ENCODE measurements around the gene BCAS4.

BCAS4 gene

DNA sequence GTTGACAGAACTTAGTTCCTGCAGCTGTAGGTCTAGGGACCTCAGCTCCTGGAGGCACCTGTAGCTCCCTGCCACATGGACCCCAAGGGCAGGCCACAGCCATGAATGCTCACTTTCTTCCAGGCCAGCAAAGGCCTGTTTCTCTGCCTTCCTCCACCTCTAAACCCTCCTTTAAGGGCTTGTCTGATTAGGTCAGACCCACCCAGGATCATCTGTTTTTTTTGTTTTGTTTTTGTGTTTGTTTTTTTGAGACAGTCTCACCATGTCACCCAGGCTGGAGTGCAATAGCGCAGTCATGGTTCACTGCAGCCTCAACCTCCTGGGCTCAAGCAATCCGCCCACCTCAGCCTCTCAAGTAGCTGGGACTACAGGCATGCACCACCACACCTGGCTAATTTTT is 11.5 kb upstream of the BCAS4 start:
- TF ChIP-seq EZH2 (IDR thresholded peaks at IDR 0.05; ENCODE audit: borderline replicate concordance, low read length), result no peak
- no peak for TF ChIP-seq CTCF (IDR thresholded peaks at IDR 0.05; ENCODE audit: low read length)
- Histone ChIP-seq H3K27me3 (ENCODE audit: insufficient read depth, low read length) (no peaks in the 10 kb centered on the region), H3K4me3 (ENCODE audit: low read depth, low read length, poor library complexity, severe bottlenecking) (no peak overlapping the region), H3K27ac (ENCODE audit: low read depth, low read length, poor library complexity, severe bottlenecking) (no peak overlapping the region), H3F3A (ENCODE audit: insufficient read depth, low read length) (no peaks in the 10 kb centered on the region), H3K9me2 (ENCODE audit: low read depth, low read length) (no peaks in the 10 kb centered on the region), H3K79me2 (ENCODE audit: insufficient read depth, low read length) (no peaks in the 10 kb centered on the region), H3K36me3 (ENCODE audit: insufficient read depth, low read length) (no peaks in the 10 kb centered on the region), H3K4me2 (ENCODE audit: low read length) (no peak overlapping the region), H2AFZ (ENCODE audit: low read length) (no peak overlapping the region), H4K20me1 (ENCODE audit: insufficient read depth, low read length) (no peaks in the 10 kb centered on the region), H3K9ac (ENCODE audit: low read length) (no peak overlapping the region), H3K4me1 (ENCODE audit: insufficient read depth, low read length, severe bottlenecking) (peaks cover 4% of the 10 kb centered on the region), H3K9me3 (ENCODE audit: low read length) (no peaks in the 10 kb centered on the region)

- H3K4me1 ChIP-seq (ENCODE audit: insufficient read depth, low read length, severe bottlenecking), result peaks cover 4% of the 10 kb centered on the region
- H3K4me3 ChIP-seq (ENCODE audit: low read depth, low read length, poor library complexity, severe bottlenecking), result no peak overlapping the region
- no peak overlapping the region for H3K27ac ChIP-seq (ENCODE audit: low read depth, low read length, poor library complexity, severe bottlenecking)
- H3K9me2 ChIP-seq (ENCODE audit: low read depth, low read length), result no peaks in the 10 kb centered on the region
- no peak for TF ChIP-seq CTCF (IDR thresholded peaks at IDR 0.05; ENCODE audit: low read length)
- TF ChIP-seq EZH2 (IDR thresholded peaks at IDR 0.05; ENCODE audit: borderline replicate concordance, low read length), result no peak
- no peak overlapping the region for H3K9ac ChIP-seq (ENCODE audit: low read length)
- no peaks in the 10 kb centered on the region for H3K27me3 ChIP-seq (ENCODE audit: insufficient read depth, low read length)
- H4K20me1 ChIP-seq (ENCODE audit: insufficient read depth, low read length), result no peaks in the 10 kb centered on the region
- no peaks in the 10 kb centered on the region for H3K79me2 ChIP-seq (ENCODE audit: insufficient read depth, low read length)
- no peaks in the 10 kb centered on the region for H3F3A ChIP-seq (ENCODE audit: insufficient read depth, low read length)
- no peak overlapping the region for H3K4me2 ChIP-seq (ENCODE audit: low read length)
- H3K9me3 ChIP-seq (ENCODE audit: low read length), result no peaks in the 10 kb centered on the region
- no peak overlapping the region for H2AFZ ChIP-seq (ENCODE audit: low read length)
- no peaks in the 10 kb centered on the region for H3K36me3 ChIP-seq (ENCODE audit: insufficient read depth, low read length)
Measured at GRCh38 chr20:50783903-50784302, 11.0 kb upstream of the BCAS4 start.

- Histone ChIP-seq H4K20me1 (ENCODE audit: insufficient read depth, low read length) (no peaks in the 10 kb centered on the region), H3K27me3 (ENCODE audit: insufficient read depth, low read length) (no peaks in the 10 kb centered on the region), H3K9ac (ENCODE audit: low read length) (no peak overlapping the region), H3K9me3 (ENCODE audit: low read length) (no peaks in the 10 kb centered on the region), H3K4me3 (ENCODE audit: low read depth, low read length, poor library complexity, severe bottlenecking) (no peak overlapping the region), H3K27ac (ENCODE audit: low read depth, low read length, poor library complexity, severe bottlenecking) (no peak overlapping the region), H3K4me1 (ENCODE audit: insufficient read depth, low read length, severe bottlenecking) (peaks cover 4% of the 10 kb centered on the region), H2AFZ (ENCODE audit: low read length) (no peak overlapping the region), H3K9me2 (ENCODE audit: low read depth, low read length) (no peaks in the 10 kb centered on the region), H3K36me3 (ENCODE audit: insufficient read depth, low read length) (no peaks in the 10 kb centered on the region), H3K4me2 (ENCODE audit: low read length) (no peak overlapping the region), H3K79me2 (ENCODE audit: insufficient read depth, low read length) (no peaks in the 10 kb centered on the region), H3F3A (ENCODE audit: insufficient read depth, low read length) (no peaks in the 10 kb centered on the region)
- TF ChIP-seq CTCF (IDR thresholded peaks at IDR 0.05; ENCODE audit: low read length) (no peak), EZH2 (IDR thresholded peaks at IDR 0.05; ENCODE audit: borderline replicate concordance, low read length) (no peak)
Measured at GRCh38 chr20:50784464-50784863, 10.4 kb upstream of the BCAS4 start.
